Adrenal gland (tissue), 12 donors: ENCODE measurements around the gene TAF3. TPM values are rescaled to one million over a fixed set of nuclear protein-coding genes. Genes with fewer than 3 reads are reported as not detected.

ENCODE experiments used
- DNase-seq, 7 donors: peaks; one replicate each; pipeline ENCODE4 v3.0.0-alpha.2; 2019 to 2020
- H3K27ac ChIP-seq, 5 donors: fragments of 200-600 bp; sonication (generic) in 4 of 5; 1 replicate in 3 of 5; 2 replicates in 2 of 5; pipeline versions ENCODE4 v1.5.1 to v1.8.0; 2016 to 2020; ENCODE audit warnings: mild to moderate bottlenecking in 1 of 5
- H3K27me3 ChIP-seq: fragments of 200-600 bp; 2 replicates; pipeline ENCODE4 v1.8.0; 2021
- H3K36me3 ChIP-seq, 2 donors: fragments of 200-600 bp; replicated peaks in 1 of 2; 1 replicate in 1 of 2; 2 replicates in 1 of 2; pipeline versions ENCODE4 v1.5.1 to v1.8.0; 2018 to 2022
- H3K4me1 ChIP-seq, 2 donors: fragments of 200-600 bp; replicated peaks in 1 of 2; 1 replicate in 1 of 2; 2 replicates in 1 of 2; pipeline versions ENCODE4 v1.5.1 to v1.8.0; 2018 to 2021
- H3K4me3 ChIP-seq, 4 donors: fragments of 200-600 bp; sonication (generic) in 3 of 4; one replicate each; pipeline ENCODE4 v1.5.1; 2016 to 2018
- H3K9me3 ChIP-seq, 3 donors: fragments of 200-600 bp; sonication (generic) in 1 of 3; replicated peaks in 1 of 3; 1 replicate in 2 of 3; 2 replicates in 1 of 3; pipeline versions ENCODE4 v1.5.1 to v1.8.0; 2016 to 2021
- CTCF ChIP-seq, 6 experiments: fragments of 450-650 bp in 4 of 6; fragments of 200-600 bp in 2 of 6; sonication (generic) in 1 of 6; IDR thresholded peaks; 1 replicate in 5 of 6; 2 replicates in 1 of 6; pipeline versions ENCODE4 v1.5.1 to v1.8.0; 2016 to 2021; ENCODE audit warnings: antibody characterized with exemption in 6 of 6, mild to moderate bottlenecking in 2 of 6, moderate library complexity in 1 of 6
- POLR2A ChIP-seq, 2 donors: fragments of 450-650 bp; IDR thresholded peaks; one replicate each; pipeline ENCODE4 v1.6.1; 2017; ENCODE audit warnings: antibody characterized with exemption in 2 of 2, mild to moderate bottlenecking in 2 of 2, moderate library complexity in 1 of 2
- WGBS, 4 donors: extraction: QIAGEN DNeasy Blood & Tissue Kit in 2 of 4; methylation state at CpG; one replicate each; pipeline versions ENCODE4 v1.1.5 to v1.1.7; 2013 to 2017; 5-methylcytosine and 5-hydroxymethylcytosine counted together
- intact Hi-C, 2 donors: fragments of 100-400 bp; cut with DNase I; formaldehyde crosslinking; loops; one replicate each; pipeline versions ENCODE4 v1.14.1 to v1.15.0; 2022 to 2023
- polyA plus RNA-seq, 3 donors: library from polyadenylated mRNA; stranded (reverse); fragments of 200-250 nt in 2 of 3; fragments of 350-450 nt in 1 of 3; fragmentation: Illumina TruSeq in 1 of 3; extraction: RNeasy Lipid Tissue Mini Kit (QIAGEN cat#74804) in 1 of 3; gene quantifications; one replicate each; pipeline ENCODE4 v1.2.3, GENCODE V29; 2013 to 2014
- total RNA-seq, 9 donors: library from RNA; depleted of rRNA in 4 of 9; stranded (reverse); fragments of >200 nt in 4 of 9; fragments of 120-200 nt in 1 of 9; fragmentation: NEBNext Ultra II Directional in 1 of 9; extraction: Animal tissue kit (Norgen Biotek cat#: 25700) in 1 of 9; gene quantifications; one replicate each; pipeline versions ENCODE4 v1.1.0 to v1.2.4, GENCODE V29; 2013 to 2023
- donor health status: healthy with polysubstance abuse.
- donor health status: Bipolar disorder and iron deficiency.
- donor health status: DM: yes; HTN: yes; CAD: no.
- donor health status: DM: no; HTN: no; CAD: no.
- donor health status: DM: no; HTN: no; CAD: no.
- donor health status: DM: yes; HTN: yes; CAD: no.

The TAF3 gene
- total and polyA plus RNA-seq, 12 donors, result 3.5 to 16.6 (median 7.6) TPM

GRCh38 chr10:7786430-7786829 lies 31.9 kb upstream of the TAF3 start:
- WGBS, 4 donors, result 74 to 82% (median 79%) methylated on average over 3 of the region's 3 CpGs

GRCh38 chr10:7787150-7787856 lies 31.0 kb upstream of the TAF3 start:
- Histone ChIP-seq H3K36me3 (no peaks in the 10 kb centered on the region), H3K4me1 (peaks cover 30 to 60% of the 10 kb centered on the region in 2 donors), H3K27ac (peak overlapping the region in 4 of 5 donors; percentile 68 to 95 (median 86)), H3K27me3 (no peaks in the 10 kb centered on the region), H3K9me3 (no peaks in the 10 kb centered on the region), H3K4me3 (peak overlapping the region; percentile 46 to 100 (median 69))
- intact Hi-C loops, result no loop called here
- WGBS, 4 donors, result 2 to 6% (median 2%) methylated on average over 5 to 26 of the region's 26 CpGs
- DNase-seq, result peak in 2 of 7 donors; percentile 28 to 29
- TF ChIP-seq POLR2A (IDR thresholded peaks at IDR 0.05) (no peak), CTCF (IDR thresholded peaks at IDR 0.05) (no peak)

More at GRCh38 chr10:7786430-7786829, 31.9 kb upstream of the TAF3 start:
- Histone ChIP-seq H3K4me1 (peaks cover 30 to 51% of the 10 kb centered on the region in 2 donors), H3K27ac (no peak overlapping the region), H3K4me3 (peak overlapping the region in 1 of 4 donors; percentile 86), H3K9me3 (no peaks in the 10 kb centered on the region), H3K27me3 (no peaks in the 10 kb centered on the region), H3K36me3 (no peaks in the 10 kb centered on the region)
- TF ChIP-seq CTCF (IDR thresholded peaks at IDR 0.05) (no peak), POLR2A (IDR thresholded peaks at IDR 0.05) (no peak)
- no peak for DNase-seq
- intact Hi-C loops, result no loop called here

GRCh38 chr10:7787857-7788638 lies 30.3 kb upstream of the TAF3 start, which contains the start of the genes ATP5F1C and KIN:
Gene ATP5F1C (plus strand): TSS chr10:7788177. CDS start chr10:7788208, 31 bp downstream.
Gene KIN (minus strand): TSS chr10:7787993. CDS start chr10:7787933, 60 bp downstream.
- intact Hi-C loops, result no loop called here
- WGBS, 4 donors, result 0% methylated on average over 12 to 59 of the region's 59 CpGs; no CpG with 5 or more reads in 1 of the 4 donors
- Histone ChIP-seq H3K9me3 (no peaks in the 10 kb centered on the region), H3K4me1 (peaks cover 30 to 62% of the 10 kb centered on the region in 2 donors), H3K4me3 (peak within 1 kb of the TSS; percentile 46 to 100 (median 69)), H3K27me3 (no peaks in the 10 kb centered on the region), H3K27ac (peak within 1 kb of the TSS; percentile 76 to 95 (median 90)), H3K36me3 (no peaks in the 10 kb centered on the region)
- no peak for TF ChIP-seq CTCF (IDR thresholded peaks at IDR 0.05)
- peak; percentile 55 to 91 for TF ChIP-seq POLR2A (IDR thresholded peaks at IDR 0.05)
- DNase-seq, result peak; percentile 97 to 99 (median 98)
